SK-N-SH (cell line): ENCODE results near the gene DENND5B. TPM values are rescaled to one million over a fixed set of nuclear protein-coding genes. Genes with fewer than 3 reads are reported as not detected.

ENCODE experiments used
- CTCF ChIA-PET: fragments of 300-600, 350-600 bp; formaldehyde crosslinking; extraction: SDS; loops from one replicate; lab custom pipeline; 2021; lab: Yijun Ruan, JAX
- POLR2A ChIA-PET: fragments of 350-600 bp; sonication (Branson Sonifier 250); formaldehyde crosslinking; extraction: SDS; loops from one replicate; lab custom pipeline; 2020; ENCODE audit warnings: antibody characterized with exemption, inconsistent platforms; lab: Yijun Ruan, JAX
- DNase-seq: peaks from one replicate; pipeline ENCODE4 v3.0.0; 2012
- H2AFZ ChIP-seq: fragments of 200-600 bp; sonication (generic); 2 replicates; pipeline ENCODE4 v1.8.1; 2016; ENCODE audit warnings: antibody characterized with exemption, mild to moderate bottlenecking, low read depth
- H3F3A ChIP-seq: fragments of 200-600 bp; sonication (generic); replicated peaks from 2 replicates; pipeline ENCODE3; 2016; ENCODE audit warnings: antibody characterized with exemption, mild to moderate bottlenecking; ENCODE audit not compliant: insufficient read depth
- H3K27ac ChIP-seq, 2 experiments: fragments of 200-500 bp in 1 of 2; fragments of 200-600 bp in 1 of 2; sonication (Bioruptor generic) in 1 of 2; sonication (generic), shearing (Covaris generic) in 1 of 2; 2 replicates each; pipeline versions ENCODE4 v1.5.1 to v1.6.1; 2014 to 2016; ENCODE audit warnings: low read depth in 2 of 2, inconsistent platforms in 1 of 2, low read length in 1 of 2, mild to moderate bottlenecking in 1 of 2, mixed read lengths in 1 of 2
- H3K27me3 ChIP-seq: fragments of 200-600 bp; sonication (generic), shearing (Covaris generic); 2 replicates; pipeline ENCODE4 v1.6.1; 2016; ENCODE audit warnings: mixed run types; ENCODE audit not compliant: insufficient read depth
- H3K36me3 ChIP-seq, 2 experiments: fragments of 200-500 bp in 1 of 2; fragments of 200-600 bp in 1 of 2; sonication (Bioruptor generic) in 1 of 2; sonication (generic) in 1 of 2; replicated peaks in 1 of 2; 2 replicates each; pipeline versions ENCODE3 to v1.5.1; 2014 to 2016; ENCODE audit warnings: low read length in 1 of 2, mild to moderate bottlenecking in 1 of 2; ENCODE audit not compliant: insufficient read depth in 2 of 2, control insufficient read depth in 1 of 2
- H3K4me1 ChIP-seq, 2 experiments: fragments of 200-500 bp in 1 of 2; fragments of 200-600 bp in 1 of 2; sonication (Bioruptor generic) in 1 of 2; sonication (generic), shearing (Covaris generic) in 1 of 2; 2 replicates each; pipeline versions ENCODE4 v1.5.1 to v1.6.1; 2014 to 2016; ENCODE audit warnings: low read depth in 1 of 2, low read length in 1 of 2, mixed run types in 1 of 2; ENCODE audit not compliant: insufficient read depth in 2 of 2, control insufficient read depth in 1 of 2
- H3K4me2 ChIP-seq: fragments of 200-600 bp; sonication (generic), shearing (Covaris generic); 2 replicates; pipeline ENCODE4 v1.6.1; 2017; ENCODE audit warnings: mixed run types
- H3K4me3 ChIP-seq, 2 experiments: fragments of 200-500 bp in 1 of 2; fragments of 200-600 bp in 1 of 2; sonication (Bioruptor generic) in 1 of 2; sonication (generic), shearing (Covaris generic) in 1 of 2; 2 replicates each; pipeline versions ENCODE4 v1.5.1 to v1.8.1; 2014 to 2016; ENCODE audit warnings: low read depth in 2 of 2, inconsistent platforms in 1 of 2, low read length in 1 of 2, mild to moderate bottlenecking in 1 of 2, mixed read lengths in 1 of 2, moderate library complexity in 1 of 2
- H3K79me2 ChIP-seq: fragments of 200-600 bp; sonication (generic); 2 replicates; pipeline ENCODE4 v1.8.1; 2017; ENCODE audit warnings: mild to moderate bottlenecking; ENCODE audit not compliant: insufficient read depth
- H3K9ac ChIP-seq: fragments of 200-600 bp; sonication (generic); 2 replicates; pipeline ENCODE4 v1.6.1; 2017; ENCODE audit warnings: mixed run types
- H3K9me2 ChIP-seq: fragments of 200-600 bp; sonication (generic); 2 replicates; pipeline ENCODE4 v1.6.1; 2017; ENCODE audit warnings: mixed run types
- H3K9me3 ChIP-seq: fragments of 200-600 bp; sonication (generic); 2 replicates; pipeline ENCODE4 v1.6.1; 2017; ENCODE audit warnings: mixed run types, mild to moderate bottlenecking, moderate library complexity
- H4K20me1 ChIP-seq: fragments of 200-600 bp; sonication (generic); 2 replicates; pipeline ENCODE4 v1.6.1; 2017; ENCODE audit warnings: mild to moderate bottlenecking, mixed run types; ENCODE audit not compliant: insufficient read depth
- EZH2phosphoT487 ChIP-seq: fragments of 200-600 bp; sonication (generic); IDR thresholded peaks from 2 replicates; pipeline ENCODE4 v1.6.1; 2017; ENCODE audit warnings: low read depth, mixed run types, mild to moderate bottlenecking, antibody characterized with exemption, moderate library complexity, borderline replicate concordance
- FOSL2 ChIP-seq: IDR thresholded peaks from 2 replicates; pipeline ENCODE4 v1.4.0; 2012; ENCODE audit warnings: low read depth, mild to moderate bottlenecking, moderate library complexity, borderline replicate concordance
- GATA2 ChIP-seq: sonication (generic); formaldehyde crosslinking; IDR thresholded peaks from 2 replicates; pipeline ENCODE4 v1.5.0; 2020; ENCODE audit warnings: mild to moderate bottlenecking, missing genetic modification reagents
- JUND ChIP-seq: IDR thresholded peaks from 2 replicates; pipeline ENCODE4 v1.4.0; 2012
- MXI1 ChIP-seq: IDR thresholded peaks from 2 replicates; pipeline ENCODE4 v1.6.1; 2012; ENCODE audit warnings: mild to moderate bottlenecking, low read depth, low read length, improper control_type of control experiment
- NFIC ChIP-seq: IDR thresholded peaks from 2 replicates; pipeline ENCODE4 v1.4.0; 2012; ENCODE audit warnings: borderline replicate concordance
- RCOR1 ChIP-seq: fragments of 150-350 bp; IDR thresholded peaks from 2 replicates; pipeline ENCODE4 v1.6.1; 2017; ENCODE audit warnings: antibody characterized with exemption, low read length
- RFX5 ChIP-seq: IDR thresholded peaks from 2 replicates; pipeline ENCODE4 v1.6.1; 2012; ENCODE audit warnings: mild to moderate bottlenecking, improper control_type of control experiment, low read length
- RXRA ChIP-seq: IDR thresholded peaks from 2 replicates; pipeline ENCODE4 v1.4.0; 2012; ENCODE audit warnings: low read depth, mild to moderate bottlenecking, borderline replicate concordance
- SIN3A ChIP-seq: IDR thresholded peaks from 2 replicates; pipeline ENCODE4 v1.6.1; 2012; ENCODE audit warnings: low read depth, mild to moderate bottlenecking, low read length, moderate library complexity, borderline replicate concordance
- TCF12 ChIP-seq: IDR thresholded peaks from 2 replicates; pipeline ENCODE4 v1.4.0; 2012
- TEAD4 ChIP-seq: IDR thresholded peaks from 2 replicates; pipeline ENCODE4 v1.4.0; 2012; ENCODE audit warnings: mild to moderate bottlenecking, borderline replicate concordance; ENCODE audit not compliant: insufficient read depth
- WGBS: methylation state at CpG from one replicate; pipeline ENCODE4 v1.1.6; 2017; ENCODE audit warnings: low lambda C conversion rate; 5-methylcytosine and 5-hydroxymethylcytosine counted together
- polyA plus RNA-seq, 3 experiments: library from polyadenylated mRNA; depleted of rRNA; stranded (reverse); fragments of >200 nt; gene quantifications; 2 replicates each; pipeline ENCODE4 v1.2.3, GENCODE V29; 2012
- TF ChIP-seq, protein P1 (sequence below): IDR thresholded peaks from 2 replicates; pipeline ENCODE4 v1.4.0; 2012; ENCODE audit warnings: low read depth
- TF ChIP-seq, protein P2 (sequence below): IDR thresholded peaks from 2 replicates; pipeline ENCODE4 v1.4.0; 2012; ENCODE audit warnings: low read depth, borderline replicate concordance
- TF ChIP-seq, protein P3 (sequence below): IDR thresholded peaks from 2 replicates; pipeline ENCODE4 v1.6.1; 2012; ENCODE audit warnings: mild to moderate bottlenecking, low read depth, low read length, moderate library complexity

Gene DENND5B
- polyA plus RNA-seq, 1 of the 3 experiments (the other 2 are of a cell fraction), result 5.3 TPM

DNA sequence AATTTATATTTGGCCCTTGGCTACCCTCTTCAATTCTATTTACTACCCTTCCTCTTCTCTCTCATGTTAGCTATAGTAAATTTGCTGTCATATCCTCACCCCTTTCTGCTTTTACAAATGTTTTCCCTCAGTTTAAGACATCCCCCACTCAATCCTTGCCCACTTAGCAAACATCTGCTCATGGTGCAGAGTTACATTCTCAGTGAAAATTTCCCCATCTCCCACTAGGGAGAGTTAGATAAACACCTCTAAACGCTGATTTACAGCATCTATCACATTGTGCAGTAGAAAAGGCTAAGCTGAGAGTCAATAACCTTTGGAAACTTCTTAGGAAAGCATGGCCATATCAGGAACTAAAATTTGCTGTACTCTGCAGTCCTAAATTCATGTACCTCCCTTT, 69.0 kb downstream of the DENND5B start:
- no peak overlapping the region for H3K9ac ChIP-seq
- WGBS, result 14% methylated on average over 1 of the region's 1 CpG

DNA sequence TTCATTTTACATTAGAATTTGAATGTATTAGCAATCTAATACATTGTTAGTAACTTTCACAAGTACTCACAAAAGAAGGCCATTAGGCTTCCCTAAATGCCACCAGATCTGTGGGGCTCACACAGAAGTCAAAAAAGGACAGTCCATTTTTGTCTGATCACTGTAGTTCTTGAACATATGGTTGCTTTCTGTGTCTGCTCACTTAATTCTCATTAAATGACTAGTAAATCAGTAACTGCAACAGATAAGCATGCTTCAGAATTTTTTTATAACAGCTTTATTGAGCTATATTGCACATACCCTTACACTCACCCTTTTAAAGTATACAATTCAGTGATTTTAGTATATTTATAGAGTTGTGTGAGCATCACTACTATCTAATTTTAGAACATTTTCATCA, 71.4 kb downstream of the DENND5B start:
- Histone ChIP-seq H2AFZ (no peak overlapping the region), H3K4me2 (peak overlapping the region; percentile 45)
- peak; percentile 15 for DNase-seq

More for the DNA sequence above, 69.0 kb downstream of the DENND5B start:
- Histone ChIP-seq H3K4me1 (peaks cover 33 to 46% of the 10 kb centered on the region in 2 experiments), H3K4me3 (no peak overlapping the region), H4K20me1 (no peaks in the 10 kb centered on the region), H3K4me2 (no peak overlapping the region), H3K36me3 (no peaks in the 10 kb centered on the region), H3K79me2 (peaks cover 75% of the 10 kb centered on the region), H3K9me2 (no peaks in the 10 kb centered on the region), H3F3A (peaks cover 32% of the 10 kb centered on the region), H3K9me3 (no peaks in the 10 kb centered on the region), H3K27me3 (no peaks in the 10 kb centered on the region), H2AFZ (no peak overlapping the region), H3K27ac (peak overlapping the region in 1 of 2 experiments; percentile 97; a peak in 1 of 4 replicates)
- ChIA-PET POLR2A (no interaction called here), CTCF (interaction anchor here (1.1 kb wide), 1 partner anchor 111 kb away, joined by 3 read pairs; no protein-coding TSS in a partner anchor)
- peak; percentile 9; the same call in 1 of the 2 replicates for TF ChIP-seq TCF12
- TF ChIP-seq EZH2phosphoT487, result no peak
- no peak for DNase-seq

DNA sequence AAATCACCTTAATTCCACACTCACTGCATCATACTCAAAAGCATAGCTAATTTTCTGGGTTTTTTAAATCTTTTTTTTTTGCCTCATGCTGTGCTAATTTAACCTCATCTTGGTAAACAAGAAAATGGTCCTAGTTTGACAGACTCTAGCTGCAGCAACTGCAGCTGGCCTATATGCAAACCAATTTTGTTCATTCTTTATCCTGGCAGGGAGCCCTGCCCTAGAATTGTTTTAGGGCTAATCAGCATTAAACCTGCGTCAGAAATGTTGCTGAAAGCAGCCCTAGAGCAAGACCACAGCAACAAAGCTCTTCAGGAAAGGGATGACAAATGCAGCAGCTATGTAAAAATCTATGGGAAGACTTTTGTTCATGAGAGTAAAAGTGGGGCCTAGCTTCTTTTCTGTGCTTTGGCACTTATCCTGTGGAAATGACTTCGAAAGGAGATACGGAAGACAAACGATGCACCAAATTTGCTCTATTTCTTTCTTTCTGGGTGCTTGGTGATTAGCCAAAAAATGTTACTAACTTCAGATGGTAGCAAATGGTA, 72.2 kb downstream of the DENND5B start:
- H3K9me2 ChIP-seq, result no peaks in the 10 kb centered on the region
- H4K20me1 ChIP-seq, result no peaks in the 10 kb centered on the region
- ChIA-PET CTCF (no interaction called here), POLR2A (no interaction called here)
- no peak overlapping the region for H2AFZ ChIP-seq
- H3K79me2 ChIP-seq, result peaks cover 73% of the 10 kb centered on the region
- H3K9me3 ChIP-seq, result no peaks in the 10 kb centered on the region
- H3K9ac ChIP-seq, result peak overlapping the region; percentile 64
- peak; percentile 43 for DNase-seq
- H3F3A ChIP-seq, result peaks cover 32% of the 10 kb centered on the region
- WGBS, result 3% methylated on average over 4 of the region's 4 CpGs
- H3K36me3 ChIP-seq, result peaks cover 0 to 5% of the 10 kb centered on the region in 2 experiments
- no peak overlapping the region for H3K4me3 ChIP-seq
- H3K4me2 ChIP-seq, result peak overlapping the region; percentile 53
- peak overlapping the region; percentile 90 to 97 for H3K27ac ChIP-seq
- peaks cover 33 to 45% of the 10 kb centered on the region in 2 experiments for H3K4me1 ChIP-seq
- H3K27me3 ChIP-seq, result no peaks in the 10 kb centered on the region
- no peak for TF ChIP-seq EZH2phosphoT487
- TF ChIP-seq JUND, result peak; percentile 98
- TF ChIP-seq RCOR1, result peak; percentile 25; the same call in 1 of the 2 replicates
- TF ChIP-seq, protein P1, sequence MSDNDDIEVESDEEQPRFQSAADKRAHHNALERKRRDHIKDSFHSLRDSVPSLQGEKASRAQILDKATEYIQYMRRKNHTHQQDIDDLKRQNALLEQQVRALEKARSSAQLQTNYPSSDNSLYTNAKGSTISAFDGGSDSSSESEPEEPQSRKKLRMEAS, result peak; percentile 47; the same call in 1 of the 2 replicates
- TF ChIP-seq, protein P2, sequence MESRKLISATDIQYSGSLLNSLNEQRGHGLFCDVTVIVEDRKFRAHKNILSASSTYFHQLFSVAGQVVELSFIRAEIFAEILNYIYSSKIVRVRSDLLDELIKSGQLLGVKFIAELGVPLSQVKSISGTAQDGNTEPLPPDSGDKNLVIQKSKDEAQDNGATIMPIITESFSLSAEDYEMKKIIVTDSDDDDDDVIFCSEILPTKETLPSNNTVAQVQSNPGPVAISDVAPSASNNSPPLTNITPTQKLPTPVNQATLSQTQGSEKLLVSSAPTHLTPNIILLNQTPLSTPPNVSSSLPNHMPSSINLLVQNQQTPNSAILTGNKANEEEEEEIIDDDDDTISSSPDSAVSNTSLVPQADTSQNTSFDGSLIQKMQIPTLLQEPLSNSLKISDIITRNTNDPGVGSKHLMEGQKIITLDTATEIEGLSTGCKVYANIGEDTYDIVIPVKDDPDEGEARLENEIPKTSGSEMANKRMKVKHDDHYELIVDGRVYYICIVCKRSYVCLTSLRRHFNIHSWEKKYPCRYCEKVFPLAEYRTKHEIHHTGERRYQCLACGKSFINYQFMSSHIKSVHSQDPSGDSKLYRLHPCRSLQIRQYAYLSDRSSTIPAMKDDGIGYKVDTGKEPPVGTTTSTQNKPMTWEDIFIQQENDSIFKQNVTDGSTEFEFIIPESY, result 0 out of 2 replicates have a peak, but pooled peaks have one; percentile 35
- TF ChIP-seq, protein P3, sequence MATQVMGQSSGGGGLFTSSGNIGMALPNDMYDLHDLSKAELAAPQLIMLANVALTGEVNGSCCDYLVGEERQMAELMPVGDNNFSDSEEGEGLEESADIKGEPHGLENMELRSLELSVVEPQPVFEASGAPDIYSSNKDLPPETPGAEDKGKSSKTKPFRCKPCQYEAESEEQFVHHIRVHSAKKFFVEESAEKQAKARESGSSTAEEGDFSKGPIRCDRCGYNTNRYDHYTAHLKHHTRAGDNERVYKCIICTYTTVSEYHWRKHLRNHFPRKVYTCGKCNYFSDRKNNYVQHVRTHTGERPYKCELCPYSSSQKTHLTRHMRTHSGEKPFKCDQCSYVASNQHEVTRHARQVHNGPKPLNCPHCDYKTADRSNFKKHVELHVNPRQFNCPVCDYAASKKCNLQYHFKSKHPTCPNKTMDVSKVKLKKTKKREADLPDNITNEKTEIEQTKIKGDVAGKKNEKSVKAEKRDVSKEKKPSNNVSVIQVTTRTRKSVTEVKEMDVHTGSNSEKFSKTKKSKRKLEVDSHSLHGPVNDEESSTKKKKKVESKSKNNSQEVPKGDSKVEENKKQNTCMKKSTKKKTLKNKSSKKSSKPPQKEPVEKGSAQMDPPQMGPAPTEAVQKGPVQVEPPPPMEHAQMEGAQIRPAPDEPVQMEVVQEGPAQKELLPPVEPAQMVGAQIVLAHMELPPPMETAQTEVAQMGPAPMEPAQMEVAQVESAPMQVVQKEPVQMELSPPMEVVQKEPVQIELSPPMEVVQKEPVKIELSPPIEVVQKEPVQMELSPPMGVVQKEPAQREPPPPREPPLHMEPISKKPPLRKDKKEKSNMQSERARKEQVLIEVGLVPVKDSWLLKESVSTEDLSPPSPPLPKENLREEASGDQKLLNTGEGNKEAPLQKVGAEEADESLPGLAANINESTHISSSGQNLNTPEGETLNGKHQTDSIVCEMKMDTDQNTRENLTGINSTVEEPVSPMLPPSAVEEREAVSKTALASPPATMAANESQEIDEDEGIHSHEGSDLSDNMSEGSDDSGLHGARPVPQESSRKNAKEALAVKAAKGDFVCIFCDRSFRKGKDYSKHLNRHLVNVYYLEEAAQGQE, result peak; percentile 40; the same call in 1 of the 2 replicates
- peak; percentile 72; the same call in 1 of the 2 replicates for TF ChIP-seq RXRA
- no peak for TF ChIP-seq GATA2 (CRISPR knock-in tag)
- peak; percentile 95 for TF ChIP-seq FOSL2
- TF ChIP-seq SIN3A, result peak; percentile 70; the same call in 1 of the 2 replicates
- no peak for TF ChIP-seq MXI1
- peak; percentile 96 for TF ChIP-seq TEAD4
- peak; percentile 93 for TF ChIP-seq TCF12
- peak; percentile 97 for TF ChIP-seq NFIC

More for the DNA sequence above, 71.4 kb downstream of the DENND5B start:
- Histone ChIP-seq H3K9me3 (no peaks in the 10 kb centered on the region), H3K79me2 (peaks cover 76% of the 10 kb centered on the region), H3K36me3 (peaks cover 0 to 1% of the 10 kb centered on the region in 2 experiments), H3K27me3 (no peaks in the 10 kb centered on the region), H3K27ac (peak overlapping the region; percentile 90 to 97), H3K4me3 (no peak overlapping the region), H3K9ac (peak overlapping the region; percentile 64), H3K4me1 (peaks cover 33 to 46% of the 10 kb centered on the region in 2 experiments), H3K9me2 (no peaks in the 10 kb centered on the region), H3F3A (peaks cover 32% of the 10 kb centered on the region), H4K20me1 (no peaks in the 10 kb centered on the region)
- ChIA-PET CTCF (no interaction called here), POLR2A (no interaction called here)
- TF ChIP-seq RFX5, result no peak
- peak; percentile 55; the same call in 1 of the 2 replicates for TF ChIP-seq RCOR1
